Prostate gland (tissue), 2 donors: ENCODE results near the gene FAM120AOS. TPM values are rescaled to one million over a fixed set of nuclear protein-coding genes. Genes with fewer than 3 reads are reported as not detected.

ENCODE experiments used
- DNase-seq: peaks from one replicate; pipeline ENCODE4 v3.0.0-alpha.2; 2019; ENCODE audit warnings: low spot score
- H3K27ac ChIP-seq, 2 donors: fragments of 200-600 bp; sonication (generic); 2 replicates each; pipeline ENCODE4 v1.5.1; 2017 to 2019
- H3K27me3 ChIP-seq: fragments of 200-600 bp; sonication (generic); replicated peaks from 2 replicates; pipeline ENCODE4 v1.5.1; 2019; ENCODE audit not compliant: insufficient read depth
- H3K36me3 ChIP-seq, 2 donors: fragments of 200-600 bp; sonication (generic); 1 replicate in 1 of 2; 2 replicates in 1 of 2; pipeline versions ENCODE4 v1.5.1 to v1.8.1; 2017 to 2019
- H3K4me1 ChIP-seq: fragments of 200-600 bp; sonication (generic); replicated peaks from 2 replicates; pipeline ENCODE4 v1.5.1; 2019
- H3K4me3 ChIP-seq, 2 donors: fragments of 200-600 bp; sonication (generic); 2 replicates each; pipeline ENCODE4 v1.5.1; 2017 to 2019
- H3K9me3 ChIP-seq: fragments of 200-600 bp; sonication (generic); 2 replicates; pipeline ENCODE4 v1.5.1; 2017
- CTCF ChIP-seq, 4 experiments: fragments of 200-600 bp in 2 of 4; fragments of 450-650 bp in 2 of 4; sonication (generic) in 2 of 4; IDR thresholded peaks; 1 replicate in 3 of 4; 2 replicates in 1 of 4; pipeline ENCODE4 v1.5.1; 2016 to 2019; ENCODE audit warnings: antibody characterized with exemption in 4 of 4, mild to moderate bottlenecking in 2 of 4, moderate library complexity in 2 of 4
- POLR2A ChIP-seq: fragments of 450-650 bp; IDR thresholded peaks from one replicate; pipeline ENCODE4 v1.6.1; 2016; ENCODE audit warnings: antibody characterized with exemption, mild to moderate bottlenecking
- POLR2AphosphoS5 ChIP-seq: sonication (generic); formaldehyde crosslinking; IDR thresholded peaks from one replicate; pipeline ENCODE4 v1.6.1; 2017; ENCODE audit warnings: antibody characterized with exemption
- WGBS: methylation state at CpG from one replicate; pipeline ENCODE4 v1.1.5; 2018; 5-methylcytosine and 5-hydroxymethylcytosine counted together
- intact Hi-C: fragments of 100-400 bp; cut with DNase I; formaldehyde crosslinking; loops from one replicate; pipeline ENCODE4 v1.14.2; 2022
- total RNA-seq, 2 donors: library from RNA; depleted of rRNA; stranded (reverse); fragments of >200 nt; gene quantifications; one replicate each; pipeline ENCODE4 v1.1.0, GENCODE V29; 2016

FAM120AOS gene
- total RNA-seq, 2 donors from 2014 or later, result 60.7 to 83.8 TPM

GRCh38 chr9:93456022-93456421 is 2.6 kb upstream of the FAM120AOS start:
- intact Hi-C loops, result loop anchor here (10.0 kb wide), 1 partner anchor 321 kb away; the partner anchor contains the start of gene NINJ1

GRCh38 chr9:93452710-93453046 is 703 bp downstream of the FAM120AOS start:
- Histone ChIP-seq H3K4me1 (peaks cover 18% of the 10 kb centered on the region), H3K36me3 (no peaks in the 10 kb centered on the region), H3K27me3 (no peaks in the 10 kb centered on the region), H3K27ac (peak overlapping the region; percentile 91 to 95), H3K9me3 (no peaks in the 10 kb centered on the region), H3K4me3 (peak overlapping the region; percentile 79 to 84)
- intact Hi-C loops, result loop anchor here (2.0 to 10.0 kb wide), 2 partner anchors 114 to 318 kb away; partner anchors contain the start of gene NINJ1
- no peak for TF ChIP-seq CTCF (IDR thresholded peaks at IDR 0.05)
- no peak for TF ChIP-seq POLR2AphosphoS5
- TF ChIP-seq POLR2A, result no peak
- WGBS, result 0% methylated on average over 10 of the region's 10 CpGs
- peak; percentile 26 for DNase-seq

More at GRCh38 chr9:93456022-93456421, 2.6 kb upstream of the FAM120AOS start:
- DNase-seq, result no peak
- no peak overlapping the region for H3K27ac ChIP-seq
- peaks cover 11% of the 10 kb centered on the region for H3K4me1 ChIP-seq
- no peaks in the 10 kb centered on the region for H3K36me3 ChIP-seq
- H3K4me3 ChIP-seq, result no peak overlapping the region
- WGBS, result 93% methylated on average over 1 of the region's 1 CpG
- H3K9me3 ChIP-seq, result no peaks in the 10 kb centered on the region
- TF ChIP-seq POLR2A, result no peak
- no peak for TF ChIP-seq CTCF (IDR thresholded peaks at IDR 0.05)
- no peak for TF ChIP-seq POLR2AphosphoS5
- no peaks in the 10 kb centered on the region for H3K27me3 ChIP-seq

- intact Hi-C loops, result loop anchor here (2.0 to 10.0 kb wide), 2 partner anchors 115 to 317 kb away; partner anchors contain the start of gene NINJ1
- Histone ChIP-seq H3K4me1 (peaks cover 18% of the 10 kb centered on the region), H3K27ac (peak overlapping the region; percentile 91 to 95), H3K27me3 (no peaks in the 10 kb centered on the region), H3K36me3 (peaks cover 0 to 2% of the 10 kb centered on the region in 2 donors), H3K4me3 (peak overlapping the region; percentile 79 to 84), H3K9me3 (no peaks in the 10 kb centered on the region)
- DNase-seq, result peak; percentile 26
- 0% methylated on average over 34 of the region's 92 CpGs for WGBS
- TF ChIP-seq CTCF (IDR thresholded peaks at IDR 0.05) (peak in 2 of 4 experiments; percentile 37 to 46), POLR2A (no peak), POLR2AphosphoS5 (peak; percentile 6)
These were observed 1.3 kb downstream of the FAM120AOS start for GRCh38 chr9:93451849-93452709.

- H3K36me3 ChIP-seq, result peaks cover 0 to 3% of the 10 kb centered on the region in 2 donors
- H3K27me3 ChIP-seq, result no peaks in the 10 kb centered on the region
- peak; percentile 66 for DNase-seq
- peaks cover 18% of the 10 kb centered on the region for H3K4me1 ChIP-seq
- H3K9me3 ChIP-seq, result no peaks in the 10 kb centered on the region
- intact Hi-C loops, result loop anchor here (10.0 kb wide), 1 partner anchor 316 kb away; the partner anchor contains the start of gene NINJ1
- H3K4me3 ChIP-seq, result peak within 1 kb of the TSS; percentile 79 to 84
- TF ChIP-seq POLR2AphosphoS5 (no peak), POLR2A (peak; percentile 90)
- H3K27ac ChIP-seq, result peak within 1 kb of the TSS; percentile 94 to 95
- WGBS, result under 1% methylated on average over 68 of the region's 100 CpGs
These were observed 2.2 kb downstream of the FAM120AOS start, which contains the start of gene FAM120A for GRCh38 chr9:93450945-93451815. Gene FAM120A (plus strand): TSS chr9:93451685. CDS start chr9:93451916, 231 bp downstream.

- no peak for DNase-seq
- 94% methylated on average over 4 of the region's 4 CpGs for WGBS
- Histone ChIP-seq H3K4me1 (peaks cover 7% of the 10 kb centered on the region), H3K36me3 (peaks cover 0 to 3% of the 10 kb centered on the region in 2 donors), H3K4me3 (no peak overlapping the region), H3K27me3 (no peaks in the 10 kb centered on the region), H3K9me3 (no peaks in the 10 kb centered on the region), H3K27ac (no peak overlapping the region)
- TF ChIP-seq POLR2AphosphoS5 (no peak), CTCF (IDR thresholded peaks at IDR 0.05) (no peak), POLR2A (no peak)
- intact Hi-C loops, result no loop called here
These were observed 5.7 kb downstream of the FAM120AOS start for GRCh38 chr9:93447655-93448054.
